Ishikawa (cell line): Measurements from ENCODE around the gene FAM163A.

ENCODE experiments used
- CEBPB ChIP-seq: IDR thresholded peaks from 2 replicates; pipeline ENCODE4 v1.6.1; 2012
- CREB1 ChIP-seq: IDR thresholded peaks from 2 replicates; pipeline ENCODE4 v1.6.1; 2012; ENCODE audit warnings: low read depth
- EGR1 ChIP-seq: IDR thresholded peaks from 2 replicates; pipeline ENCODE4 v1.6.1; 2012
- EP300 ChIP-seq: IDR thresholded peaks from 2 replicates; pipeline ENCODE4 v1.6.1; 2012; ENCODE audit warnings: borderline replicate concordance
- FOXM1 ChIP-seq: IDR thresholded peaks from 2 replicates; pipeline ENCODE4 v1.6.1; 2012; ENCODE audit warnings: low read depth, borderline replicate concordance
- NFIC ChIP-seq: IDR thresholded peaks from 2 replicates; pipeline ENCODE4 v1.6.1; 2012
- RAD21 ChIP-seq: IDR thresholded peaks from 2 replicates; pipeline ENCODE4 v1.6.1; 2012; ENCODE audit warnings: low read depth
- TAF1 ChIP-seq: IDR thresholded peaks from 2 replicates; pipeline ENCODE4 v1.6.1; 2012; ENCODE audit warnings: low read depth, mild to moderate bottlenecking
- TEAD4 ChIP-seq: IDR thresholded peaks from 2 replicates; pipeline ENCODE4 v1.6.1; 2012
- TF ChIP-seq, protein P1 (sequence below): IDR thresholded peaks from 2 replicates; pipeline ENCODE4 v1.6.1; 2012
- TF ChIP-seq, protein P2 (sequence below): IDR thresholded peaks from 2 replicates; pipeline ENCODE4 v1.6.1; 2012

DNA sequence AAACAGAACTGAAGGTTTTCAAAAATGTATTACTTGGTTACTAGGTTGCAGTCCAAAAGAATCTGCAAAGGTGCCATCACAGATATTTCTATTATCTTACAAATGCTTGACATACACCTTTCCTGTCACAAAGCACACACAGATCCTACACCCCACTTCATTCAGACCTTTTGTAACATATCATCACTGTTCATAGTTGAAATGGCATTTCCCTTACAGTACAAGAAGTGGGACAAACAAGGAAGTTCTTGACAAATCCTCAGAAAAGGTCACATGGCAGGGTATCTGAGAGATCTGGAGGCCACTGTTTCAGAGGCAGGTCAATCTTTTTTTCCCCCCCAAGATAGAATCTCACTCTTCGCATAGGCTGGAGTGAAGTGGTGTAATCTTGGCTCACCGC, 113.2 kb downstream of the FAM163A start:
- TF ChIP-seq FOXM1 (no peak), CEBPB (no peak), TEAD4 (no peak), EGR1 (no peak), CREB1 (no peak), TAF1 (no peak), NFIC (no peak), RAD21 (no peak), EP300 (no peak)
- TF ChIP-seq, protein P1, sequence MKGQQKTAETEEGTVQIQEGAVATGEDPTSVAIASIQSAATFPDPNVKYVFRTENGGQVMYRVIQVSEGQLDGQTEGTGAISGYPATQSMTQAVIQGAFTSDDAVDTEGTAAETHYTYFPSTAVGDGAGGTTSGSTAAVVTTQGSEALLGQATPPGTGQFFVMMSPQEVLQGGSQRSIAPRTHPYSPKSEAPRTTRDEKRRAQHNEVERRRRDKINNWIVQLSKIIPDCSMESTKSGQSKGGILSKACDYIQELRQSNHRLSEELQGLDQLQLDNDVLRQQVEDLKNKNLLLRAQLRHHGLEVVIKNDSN = no peak
- TF ChIP-seq, protein P2, sequence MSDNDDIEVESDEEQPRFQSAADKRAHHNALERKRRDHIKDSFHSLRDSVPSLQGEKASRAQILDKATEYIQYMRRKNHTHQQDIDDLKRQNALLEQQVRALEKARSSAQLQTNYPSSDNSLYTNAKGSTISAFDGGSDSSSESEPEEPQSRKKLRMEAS = no peak
